ENCODE measurements around the gene H6PD. TPM values are rescaled to one million over a fixed set of nuclear protein-coding genes. Genes with fewer than 3 reads are reported as not detected.

Gene H6PD
- total and polyA plus RNA-seq, 4 donors, result 28.9 to 134 (median 56.8) TPM

- no peak for DNase-seq (ENCODE audit: low spot score)
- H3K9me3 ChIP-seq (ENCODE audit: control insufficient read depth in 4 of 4, low read length in 3 of 4), result no peaks in the 10 kb centered on the region
- H3K27me3 ChIP-seq (ENCODE audit: control insufficient read depth in 4 of 4, insufficient read depth in 4 of 4, low read length in 3 of 4), result no peaks in the 10 kb centered on the region
- H3K27ac ChIP-seq (ENCODE audit: low read depth in 1 of 2, low read length in 2 of 2), result peak overlapping the region; percentile 96 to 99
- peaks cover 22 to 65% (median 56%) of the 10 kb centered on the region in 4 donors for H3K4me1 ChIP-seq (ENCODE audit: control insufficient read depth in 4 of 4, insufficient read depth in 4 of 4, low read length in 3 of 4)
- TF ChIP-seq NR2F2 (IDR thresholded peaks at IDR 0.05) (no peak), FOXA1 (IDR thresholded peaks at IDR 0.05) (no peak), EGR1 (IDR thresholded peaks at IDR 0.05; ENCODE audit: low read depth in 2 of 2) (no peak), HNF4G (IDR thresholded peaks at IDR 0.05) (no peak), YY1 (IDR thresholded peaks at IDR 0.05) (no peak), RXRA (IDR thresholded peaks at IDR 0.05) (no peak), REST (IDR thresholded peaks at IDR 0.05) (no peak), JUND (IDR thresholded peaks at IDR 0.05) (no peak), MAX (IDR thresholded peaks at IDR 0.05) (no peak)
- TF ChIP-seq, protein P1, sequence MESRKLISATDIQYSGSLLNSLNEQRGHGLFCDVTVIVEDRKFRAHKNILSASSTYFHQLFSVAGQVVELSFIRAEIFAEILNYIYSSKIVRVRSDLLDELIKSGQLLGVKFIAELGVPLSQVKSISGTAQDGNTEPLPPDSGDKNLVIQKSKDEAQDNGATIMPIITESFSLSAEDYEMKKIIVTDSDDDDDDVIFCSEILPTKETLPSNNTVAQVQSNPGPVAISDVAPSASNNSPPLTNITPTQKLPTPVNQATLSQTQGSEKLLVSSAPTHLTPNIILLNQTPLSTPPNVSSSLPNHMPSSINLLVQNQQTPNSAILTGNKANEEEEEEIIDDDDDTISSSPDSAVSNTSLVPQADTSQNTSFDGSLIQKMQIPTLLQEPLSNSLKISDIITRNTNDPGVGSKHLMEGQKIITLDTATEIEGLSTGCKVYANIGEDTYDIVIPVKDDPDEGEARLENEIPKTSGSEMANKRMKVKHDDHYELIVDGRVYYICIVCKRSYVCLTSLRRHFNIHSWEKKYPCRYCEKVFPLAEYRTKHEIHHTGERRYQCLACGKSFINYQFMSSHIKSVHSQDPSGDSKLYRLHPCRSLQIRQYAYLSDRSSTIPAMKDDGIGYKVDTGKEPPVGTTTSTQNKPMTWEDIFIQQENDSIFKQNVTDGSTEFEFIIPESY (IDR thresholded peaks at IDR 0.05), result no peak
- TF ChIP-seq, protein P2, sequence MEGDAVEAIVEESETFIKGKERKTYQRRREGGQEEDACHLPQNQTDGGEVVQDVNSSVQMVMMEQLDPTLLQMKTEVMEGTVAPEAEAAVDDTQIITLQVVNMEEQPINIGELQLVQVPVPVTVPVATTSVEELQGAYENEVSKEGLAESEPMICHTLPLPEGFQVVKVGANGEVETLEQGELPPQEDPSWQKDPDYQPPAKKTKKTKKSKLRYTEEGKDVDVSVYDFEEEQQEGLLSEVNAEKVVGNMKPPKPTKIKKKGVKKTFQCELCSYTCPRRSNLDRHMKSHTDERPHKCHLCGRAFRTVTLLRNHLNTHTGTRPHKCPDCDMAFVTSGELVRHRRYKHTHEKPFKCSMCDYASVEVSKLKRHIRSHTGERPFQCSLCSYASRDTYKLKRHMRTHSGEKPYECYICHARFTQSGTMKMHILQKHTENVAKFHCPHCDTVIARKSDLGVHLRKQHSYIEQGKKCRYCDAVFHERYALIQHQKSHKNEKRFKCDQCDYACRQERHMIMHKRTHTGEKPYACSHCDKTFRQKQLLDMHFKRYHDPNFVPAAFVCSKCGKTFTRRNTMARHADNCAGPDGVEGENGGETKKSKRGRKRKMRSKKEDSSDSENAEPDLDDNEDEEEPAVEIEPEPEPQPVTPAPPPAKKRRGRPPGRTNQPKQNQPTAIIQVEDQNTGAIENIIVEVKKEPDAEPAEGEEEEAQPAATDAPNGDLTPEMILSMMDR (IDR thresholded peaks at IDR 0.05; ENCODE audit: low read depth, low read length, missing input control), result no peak
- TF ChIP-seq, protein P3, sequence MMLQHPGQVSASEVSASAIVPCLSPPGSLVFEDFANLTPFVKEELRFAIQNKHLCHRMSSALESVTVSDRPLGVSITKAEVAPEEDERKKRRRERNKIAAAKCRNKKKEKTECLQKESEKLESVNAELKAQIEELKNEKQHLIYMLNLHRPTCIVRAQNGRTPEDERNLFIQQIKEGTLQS (IDR thresholded peaks at IDR 0.05), result no peak
- H3K36me3 ChIP-seq (ENCODE audit: control insufficient read depth in 4 of 4, insufficient read depth in 3 of 4, low read depth in 1 of 4, low read length in 3 of 4), result peaks cover 4 to 23% (median 18%) of the 10 kb centered on the region in 4 donors
- peak overlapping the region; percentile 64 to 76 (median 70) for H3K4me3 ChIP-seq (ENCODE audit: low read depth in 1 of 3, low read length in 3 of 3)
- H3K9ac ChIP-seq (ENCODE audit: low read depth in 1 of 2, low read length in 2 of 2), result peak overlapping the region; percentile 40 to 81
- WGBS, result 50% methylated on average over 9 of the region's 9 CpGs
Measured at GRCh38 chr1:9243066-9243739, 8.6 kb downstream of the H6PD start.

GRCh38 chr1:9244501-9245229 lies 10.1 kb downstream of the H6PD start:
- Histone ChIP-seq H3K9ac (ENCODE audit: low read depth in 1 of 2, low read length in 2 of 2) (no peak overlapping the region), H3K9me3 (ENCODE audit: control insufficient read depth in 4 of 4, low read length in 3 of 4) (no peaks in the 10 kb centered on the region)

More at GRCh38 chr1:9244501-9245229, 10.1 kb downstream of the H6PD start:
- Histone ChIP-seq H3K36me3 (ENCODE audit: control insufficient read depth in 4 of 4, insufficient read depth in 3 of 4, low read depth in 1 of 4, low read length in 3 of 4) (peaks cover 4 to 25% (median 20%) of the 10 kb centered on the region in 4 donors), H3K27me3 (ENCODE audit: control insufficient read depth in 4 of 4, insufficient read depth in 4 of 4, low read length in 3 of 4) (no peaks in the 10 kb centered on the region), H3K27ac (ENCODE audit: low read depth in 1 of 2, low read length in 2 of 2) (peak overlapping the region; percentile 96 to 99), H3K4me3 (ENCODE audit: low read depth in 1 of 3, low read length in 3 of 3) (no peak overlapping the region), H3K4me1 (ENCODE audit: control insufficient read depth in 4 of 4, insufficient read depth in 4 of 4, low read length in 3 of 4) (peaks cover 30 to 71% (median 64%) of the 10 kb centered on the region in 4 donors)
- WGBS, result 65% methylated on average over 9 of the region's 9 CpGs
- TF ChIP-seq GABPA (IDR thresholded peaks at IDR 0.05 in 1 of 2, conservative IDR thresholded peaks at IDR 0.05 in 1 of 2), result no peak
- TF ChIP-seq REST (IDR thresholded peaks at IDR 0.05), result peak; percentile 48
- DNase-seq (ENCODE audit: low spot score), result no peak

All from liver (tissue), 9 donors.